Measurements from ENCODE around the gene OR2AK2. TPM values are rescaled to one million over a fixed set of nuclear protein-coding genes. Genes with fewer than 3 reads are reported as not detected.

The OR2AK2 gene
- total and polyA plus RNA-seq, 9 of the 15 experiments (the other 6 are each of a cell fraction or from before 2014, with no cell fraction given) = 0.10 TPM; not detected in 8

DNA sequence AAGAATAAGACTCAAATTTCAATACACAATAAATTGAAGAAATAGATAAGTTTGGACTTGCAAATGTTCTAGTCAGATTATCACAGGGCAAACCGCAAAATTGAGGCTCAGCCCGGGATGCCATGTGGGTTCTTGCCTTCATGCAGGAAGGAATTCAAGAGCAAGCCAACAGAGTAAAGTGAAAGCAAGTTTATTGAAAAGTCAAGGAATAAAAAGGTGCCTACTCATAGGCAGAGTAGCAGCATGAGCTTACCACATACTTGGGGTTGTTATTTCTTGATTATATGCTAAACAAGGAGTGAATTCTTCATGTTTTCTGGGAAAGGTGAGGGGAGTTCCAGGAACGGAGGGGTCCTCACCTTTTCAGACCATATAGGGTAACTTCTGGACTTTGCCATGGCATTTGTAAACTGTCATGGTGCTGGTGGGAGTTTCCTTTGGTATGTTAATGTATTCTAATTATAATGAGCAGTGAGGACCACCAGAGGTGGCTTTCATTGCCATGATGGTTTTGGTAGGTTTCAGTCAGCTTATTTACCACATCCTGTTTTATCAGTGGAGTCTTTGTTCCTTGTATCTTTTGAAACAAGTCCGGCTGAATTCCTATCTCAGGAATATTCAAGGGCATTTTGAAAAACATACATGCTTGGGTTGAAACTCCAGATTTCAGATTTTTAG, 2.0 kb upstream of the OR2AK2 start (continued):
- TF ChIP-seq, protein P1, sequence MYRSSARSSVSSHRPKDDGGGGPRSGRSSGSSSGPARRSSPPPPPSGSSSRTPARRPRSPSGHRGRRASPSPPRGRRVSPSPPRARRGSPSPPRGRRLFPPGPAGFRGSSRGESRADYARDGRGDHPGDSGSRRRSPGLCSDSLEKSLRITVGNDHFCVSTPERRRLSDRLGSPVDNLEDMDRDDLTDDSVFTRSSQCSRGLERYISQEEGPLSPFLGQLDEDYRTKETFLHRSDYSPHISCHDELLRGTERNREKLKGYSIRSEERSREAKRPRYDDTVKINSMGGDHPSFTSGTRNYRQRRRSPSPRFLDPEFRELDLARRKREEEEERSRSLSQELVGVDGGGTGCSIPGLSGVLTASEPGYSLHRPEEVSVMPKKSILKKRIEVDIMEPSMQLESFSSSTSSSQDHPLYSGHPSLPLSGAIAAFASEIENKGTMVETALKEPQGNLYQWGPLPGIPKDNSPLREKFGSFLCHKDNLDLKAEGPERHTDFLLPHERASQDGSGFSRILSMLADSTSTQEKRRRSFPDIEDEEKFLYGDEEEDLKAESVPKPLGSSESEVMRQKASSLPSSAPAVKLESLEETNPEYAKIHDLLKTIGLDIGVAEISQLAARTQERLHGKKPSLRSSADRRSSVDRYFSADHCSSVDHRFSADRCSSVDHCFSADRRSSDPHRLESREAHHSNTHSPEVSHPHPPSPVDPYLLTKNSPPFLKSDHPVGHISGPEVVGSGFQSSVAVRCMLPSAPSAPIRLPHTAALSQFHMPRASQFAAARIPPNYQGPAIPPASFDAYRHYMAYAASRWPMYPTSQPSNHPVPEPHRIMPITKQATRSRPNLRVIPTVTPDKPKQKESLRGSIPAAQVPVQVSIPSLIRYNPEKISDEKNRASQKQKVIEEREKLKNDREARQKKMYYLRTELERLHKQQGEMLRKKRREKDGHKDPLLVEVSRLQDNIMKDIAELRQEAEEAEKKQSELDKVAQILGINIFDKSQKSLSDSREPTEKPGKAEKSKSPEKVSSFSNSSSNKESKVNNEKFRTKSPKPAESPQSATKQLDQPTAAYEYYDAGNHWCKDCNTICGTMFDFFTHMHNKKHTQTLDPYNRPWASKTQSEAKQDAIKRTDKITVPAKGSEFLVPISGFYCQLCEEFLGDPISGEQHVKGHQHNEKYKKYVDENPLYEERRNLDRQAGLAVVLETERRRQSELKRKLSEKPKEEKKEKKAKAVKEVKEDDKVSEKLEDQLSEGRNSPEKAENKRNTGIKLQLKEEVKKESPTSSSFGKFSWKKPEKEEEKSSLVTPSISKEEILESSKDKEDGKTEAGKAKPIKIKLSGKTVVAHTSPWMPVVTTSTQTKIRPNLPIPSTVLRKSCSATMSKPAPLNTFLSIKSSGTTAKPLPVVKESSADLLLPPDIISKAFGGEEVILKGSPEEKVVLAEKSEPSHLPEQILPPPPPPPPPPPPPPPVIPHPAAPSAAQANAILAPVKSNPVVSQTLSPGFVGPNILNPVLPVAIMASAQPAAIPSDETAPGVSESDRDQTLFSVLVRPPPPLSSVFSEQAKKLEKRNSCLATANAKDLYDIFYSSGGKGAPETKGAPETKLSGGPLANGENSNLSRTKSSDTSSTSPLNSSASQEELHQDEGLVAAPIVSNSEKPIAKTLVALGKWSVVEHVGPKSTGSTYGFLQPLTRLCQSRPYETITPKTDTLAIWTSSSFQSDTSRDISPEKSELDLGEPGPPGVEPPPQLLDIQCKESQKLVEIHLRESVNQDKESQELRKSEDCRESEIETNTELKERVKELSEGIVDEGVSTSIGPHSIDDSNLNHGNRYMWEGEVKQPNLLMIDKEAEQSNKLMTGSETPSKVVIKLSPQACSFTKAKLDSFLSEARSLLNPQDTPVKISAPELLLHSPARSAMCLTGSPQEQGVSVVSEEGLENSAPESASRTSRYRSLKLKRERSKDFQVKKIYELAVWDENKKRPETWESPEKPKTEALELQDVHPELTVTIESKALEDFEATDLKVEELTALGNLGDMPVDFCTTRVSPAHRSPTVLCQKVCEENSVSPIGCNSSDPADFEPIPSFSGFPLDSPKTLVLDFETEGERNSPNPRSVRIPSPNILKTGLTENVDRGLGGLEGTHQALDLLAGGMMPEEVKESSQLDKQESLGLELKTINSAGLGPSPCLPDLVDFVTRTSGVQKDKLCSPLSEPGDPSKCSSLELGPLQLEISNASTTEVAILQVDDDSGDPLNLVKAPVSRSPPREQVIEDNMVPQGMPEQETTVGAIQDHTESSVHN (IDR thresholded peaks at IDR 0.05; ENCODE audit: borderline replicate concordance in 1 of 2, low read depth in 1 of 2) = no peak
- TF ChIP-seq HDAC3 (IDR thresholded peaks at IDR 0.05; ENCODE audit: borderline replicate concordance, partially characterized antibody) = no peak
- TF ChIP-seq ZNF3 (CRISPR knock-in tag; IDR thresholded peaks at IDR 0.05) = no peak
- TF ChIP-seq ZNF518B (CRISPR knock-in tag; IDR thresholded peaks at IDR 0.05) = no peak
- TF ChIP-seq ETV5 (CRISPR knock-in tag; IDR thresholded peaks at IDR 0.05; ENCODE audit: low read depth) = no peak
- no peak for TF ChIP-seq VEZF1 (CRISPR knock-in tag; IDR thresholded peaks at IDR 0.05)
- no peak for TF ChIP-seq TSHZ1 (CRISPR knock-in tag; IDR thresholded peaks at IDR 0.05)
- TF ChIP-seq DDX20 (tag; IDR thresholded peaks at IDR 0.05; ENCODE audit: low read depth) = no peak
- TF ChIP-seq ZNF239 (CRISPR knock-in tag; IDR thresholded peaks at IDR 0.05) = no peak

All from K562 (cell line).